SJCRH30 (cell line): ENCODE results near the gene ABTB2. TPM values are rescaled to one million over a fixed set of nuclear protein-coding genes. Genes with fewer than 3 reads are reported as not detected.

Experiments
- DNase-seq, 2 experiments: peaks; one replicate each; pipeline ENCODE4 v3.0.0-alpha.2; 2015 to 2020
- H3K27ac ChIP-seq: fragments of 250-450 bp; sonication (Bioruptor Pico); 2 replicates; pipeline ENCODE4 v1.5.1; 2020; ENCODE audit warnings: mild to moderate bottlenecking, moderate library complexity
- H3K27me3 ChIP-seq: fragments of 250-450 bp; sonication (Bioruptor Pico); 2 replicates; pipeline ENCODE4 v1.5.1; 2020; ENCODE audit warnings: mild to moderate bottlenecking, moderate library complexity
- H3K36me3 ChIP-seq: fragments of 250-450 bp; sonication (Bioruptor Pico); 2 replicates; pipeline ENCODE4 v1.5.1; 2020; ENCODE audit warnings: mild to moderate bottlenecking, moderate library complexity
- H3K4me1 ChIP-seq: fragments of 250-450 bp; sonication (Bioruptor Pico); 2 replicates; pipeline ENCODE4 v1.5.1; 2020; ENCODE audit warnings: mild to moderate bottlenecking, moderate library complexity
- H3K4me3 ChIP-seq: fragments of 250-450 bp; sonication (Bioruptor Pico); 2 replicates; pipeline ENCODE4 v1.5.1; 2020; ENCODE audit warnings: mild to moderate bottlenecking, moderate library complexity
- H3K9me3 ChIP-seq: fragments of 250-450 bp; sonication (Bioruptor Pico); replicated peaks from 2 replicates; pipeline ENCODE4 v1.5.1; 2020; ENCODE audit warnings: mild to moderate bottlenecking, moderate library complexity
- total RNA-seq: library from RNA; depleted of rRNA; stranded (reverse); fragments of >200 nt; shearing (Covaris generic); gene quantifications from 2 replicates; pipeline ENCODE4 v1.2.3, GENCODE V29; 2014

The ABTB2 gene
- total RNA-seq, 1 experiment from 2014 or later: 0.83 TPM

DNA sequence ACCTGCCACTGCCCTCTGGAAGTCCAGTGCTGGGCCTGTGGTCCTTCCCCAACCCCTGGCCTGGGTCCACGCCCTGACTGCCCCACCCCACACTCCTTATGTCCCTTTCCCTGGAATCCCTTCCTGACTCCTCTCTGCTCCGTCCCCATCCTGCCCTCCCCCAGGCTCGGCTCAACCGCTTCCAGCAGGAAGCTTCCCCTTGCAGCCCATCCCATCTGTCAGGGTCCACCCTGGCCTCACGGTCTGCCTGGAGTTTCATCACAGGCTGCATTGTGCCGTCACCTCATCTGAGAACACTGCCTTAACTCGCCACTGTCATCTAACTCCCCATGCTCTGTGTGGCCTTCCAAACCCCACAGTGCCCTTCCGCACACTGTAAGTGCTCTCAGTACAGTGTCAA, 188.1 kb downstream of the ABTB2 start:
- Histone ChIP-seq H3K27me3 (no peaks in the 10 kb centered on the region), H3K9me3 (no peaks in the 10 kb centered on the region), H3K4me1 (peaks cover under 1% of the 10 kb centered on the region; the same call in 1 of the 2 replicates), H3K4me3 (no peak overlapping the region), H3K36me3 (no peaks in the 10 kb centered on the region), H3K27ac (no peak overlapping the region)
- no peak for DNase-seq

DNA sequence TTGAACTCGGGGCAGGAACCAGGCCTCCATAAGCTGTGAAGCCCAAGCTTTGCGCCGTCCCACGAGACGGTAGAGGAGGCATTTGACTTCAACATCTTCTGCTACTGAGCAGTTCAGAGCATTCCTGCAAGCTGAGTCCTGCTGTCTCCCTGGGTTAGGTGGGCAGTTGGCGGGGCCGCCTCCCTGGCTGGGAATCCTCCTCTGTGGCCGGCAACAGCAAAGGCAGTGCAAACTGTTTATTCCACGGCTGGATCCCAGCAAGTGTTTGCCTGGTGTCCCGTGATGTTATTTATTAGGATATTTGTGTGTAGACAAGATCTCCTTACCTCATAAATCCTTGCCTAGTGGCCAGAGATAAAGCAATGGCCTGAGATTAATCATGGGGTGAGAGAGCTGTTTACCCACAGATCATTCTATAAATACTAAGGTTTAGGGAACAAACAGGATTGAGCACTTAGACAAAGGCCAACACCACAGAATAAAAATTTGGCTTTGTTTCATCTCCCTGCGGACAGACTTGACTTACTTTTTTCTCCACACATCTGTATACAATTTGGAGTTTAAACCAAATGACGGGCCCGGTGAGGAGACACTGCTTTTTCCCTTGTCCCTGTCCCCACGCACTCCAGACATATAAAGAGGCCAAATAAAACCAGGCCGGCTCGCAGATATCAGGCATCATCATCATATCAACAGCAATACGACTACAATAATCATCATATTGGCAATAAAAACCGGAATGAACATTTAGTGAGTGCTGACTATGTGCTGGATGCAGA, 189.0 kb downstream of the ABTB2 start:
- no peak for DNase-seq
- no peaks in the 10 kb centered on the region for H3K27me3 ChIP-seq
- H3K9me3 ChIP-seq: no peaks in the 10 kb centered on the region
- H3K27ac ChIP-seq: no peak overlapping the region
- H3K36me3 ChIP-seq: no peaks in the 10 kb centered on the region
- no peak overlapping the region for H3K4me3 ChIP-seq
- no peaks in the 10 kb centered on the region for H3K4me1 ChIP-seq

DNA sequence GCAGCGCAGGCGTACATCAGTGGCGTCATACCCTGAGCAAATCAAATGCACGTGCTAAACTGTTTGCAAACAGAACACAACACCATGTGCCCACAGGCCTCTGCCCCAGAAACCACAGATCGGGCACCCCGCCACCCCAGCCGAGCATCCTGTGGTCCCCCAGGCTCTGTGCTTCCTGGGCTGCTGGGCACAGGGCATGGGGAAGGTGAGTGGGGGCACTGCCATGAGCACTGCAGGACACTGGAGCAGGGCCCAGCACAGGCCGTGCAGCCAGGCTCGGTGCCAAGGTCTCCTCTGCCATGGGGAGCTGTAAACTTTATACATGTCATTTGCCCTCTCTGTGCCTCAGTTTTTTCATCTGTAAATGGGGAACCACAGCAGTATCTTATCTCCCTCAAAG, 189.8 kb downstream of the ABTB2 start:
- H3K36me3 ChIP-seq: no peaks in the 10 kb centered on the region
- no peak overlapping the region for H3K27ac ChIP-seq
- no peak overlapping the region for H3K4me3 ChIP-seq

DNA sequence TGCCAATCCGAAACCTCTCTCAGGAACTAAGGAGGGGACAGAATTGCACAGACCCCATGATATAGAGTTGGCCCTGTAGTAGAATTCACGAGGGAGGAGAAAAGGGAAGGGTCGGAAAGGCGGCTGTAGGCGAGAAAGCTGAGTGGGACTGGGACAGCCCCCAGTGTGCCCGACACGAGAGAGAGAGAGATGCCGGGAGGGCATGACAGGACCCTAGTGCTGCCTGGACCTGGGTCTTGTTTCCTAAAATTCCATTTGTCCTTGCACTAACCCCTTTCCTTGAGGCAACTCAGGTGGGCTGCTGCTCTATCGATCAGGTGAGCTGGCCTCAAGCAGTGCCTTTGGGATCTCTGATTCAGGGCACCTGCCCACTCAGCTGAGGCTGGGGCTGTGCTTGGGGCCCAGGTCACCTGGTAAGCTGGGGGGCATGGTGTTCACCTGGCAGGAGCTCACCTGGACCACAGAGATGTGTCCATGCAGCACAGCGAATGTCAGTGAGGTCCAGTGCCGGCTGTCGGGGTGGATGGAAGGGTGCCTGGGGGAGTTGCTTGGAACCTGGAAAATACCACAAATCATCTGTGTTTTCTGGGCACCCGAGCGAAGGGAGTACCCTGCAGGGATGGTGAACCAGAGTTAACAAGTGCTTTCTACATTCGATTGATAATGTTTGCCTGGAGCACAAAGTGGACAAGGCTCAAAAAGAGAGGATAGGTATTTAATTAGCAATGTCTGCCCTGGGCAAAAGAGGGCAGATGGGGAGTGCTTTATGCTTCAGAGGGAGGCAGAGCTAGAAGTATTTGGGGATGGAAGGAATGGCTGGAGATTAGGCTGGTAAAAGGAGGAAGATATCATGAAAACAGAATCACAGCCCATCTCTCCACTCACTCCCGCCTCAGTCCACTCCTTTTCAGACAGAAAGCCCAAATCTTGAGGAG, 190.7 kb downstream of the ABTB2 start:
- Histone ChIP-seq H3K4me3 (no peak overlapping the region), H3K9me3 (no peaks in the 10 kb centered on the region), H3K27me3 (no peaks in the 10 kb centered on the region), H3K36me3 (no peaks in the 10 kb centered on the region), H3K4me1 (no peaks in the 10 kb centered on the region), H3K27ac (no peak overlapping the region)
- DNase-seq: no peak

More for the DNA sequence above, 189.8 kb downstream of the ABTB2 start:
- H3K27me3 ChIP-seq: no peaks in the 10 kb centered on the region
- H3K9me3 ChIP-seq: no peaks in the 10 kb centered on the region
- DNase-seq: no peak
- H3K4me1 ChIP-seq: no peaks in the 10 kb centered on the region

DNA sequence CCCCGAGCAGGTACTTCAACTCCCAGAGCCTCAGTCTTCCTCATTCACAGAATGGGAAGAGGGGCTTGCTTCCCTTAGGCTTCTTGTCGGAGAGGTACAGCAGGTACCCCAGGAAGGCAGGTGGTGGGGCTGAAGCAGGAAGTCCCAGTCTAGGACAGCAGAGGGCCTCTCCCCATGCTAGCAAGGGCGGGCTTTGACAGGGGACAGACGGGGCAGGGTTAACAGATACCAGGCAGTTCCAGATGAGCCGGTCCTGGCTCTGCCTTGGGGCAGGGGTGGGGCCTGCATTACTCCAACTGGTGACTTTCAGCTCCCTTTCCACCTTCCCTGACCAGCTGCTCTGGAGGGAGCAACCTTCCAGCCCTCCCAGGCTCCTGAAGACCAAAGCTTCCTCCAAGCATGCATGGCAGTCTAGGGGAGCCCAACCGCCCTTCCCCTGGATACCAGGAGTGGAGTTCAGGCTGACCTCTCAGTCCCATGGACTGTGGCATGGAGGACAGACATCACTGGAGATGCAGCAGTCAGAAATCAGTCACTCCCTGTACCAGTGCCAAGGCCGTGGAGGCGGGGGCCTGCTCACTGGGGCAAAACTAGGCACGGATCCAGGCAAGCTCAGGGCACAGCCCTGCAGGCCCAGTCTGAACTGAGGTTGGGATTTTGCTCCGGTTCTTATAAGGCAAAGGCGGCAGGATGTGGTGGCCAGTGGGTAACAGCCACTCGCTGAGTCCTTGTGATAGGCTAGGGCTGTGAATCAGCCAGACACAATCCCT, 191.8 kb downstream of the ABTB2 start:
- DNase-seq: no peak
- H3K36me3 ChIP-seq: no peaks in the 10 kb centered on the region
- no peaks in the 10 kb centered on the region for H3K9me3 ChIP-seq
- H3K4me1 ChIP-seq: no peaks in the 10 kb centered on the region
- H3K27ac ChIP-seq: no peak overlapping the region
- no peak overlapping the region for H3K4me3 ChIP-seq
- no peaks in the 10 kb centered on the region for H3K27me3 ChIP-seq

DNA sequence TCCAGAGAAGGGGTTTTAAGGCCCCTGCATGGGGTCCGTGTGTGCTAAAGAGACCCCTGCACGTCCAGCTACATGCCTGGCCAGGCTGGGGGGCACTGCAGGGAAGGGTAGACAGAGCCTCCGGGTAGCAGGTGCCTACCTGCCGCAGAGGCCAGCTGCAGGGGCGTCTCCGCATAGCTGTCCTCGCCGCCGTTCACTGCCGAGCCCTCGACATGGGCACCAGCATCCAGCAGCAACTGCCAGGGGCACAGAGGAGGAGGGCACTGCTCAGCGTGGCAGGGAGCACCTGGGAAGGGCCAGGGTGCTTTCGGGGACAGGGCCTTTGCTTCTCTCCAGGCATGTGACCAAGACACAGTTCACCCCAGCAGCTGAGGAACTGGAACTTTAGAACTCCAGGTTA, 192.7 kb downstream of the ABTB2 start:
- DNase-seq: no peak
- no peaks in the 10 kb centered on the region for H3K9me3 ChIP-seq
- no peaks in the 10 kb centered on the region for H3K27me3 ChIP-seq
- no peaks in the 10 kb centered on the region for H3K36me3 ChIP-seq
- H3K27ac ChIP-seq: no peak overlapping the region
- no peak overlapping the region for H3K4me3 ChIP-seq
- no peaks in the 10 kb centered on the region for H3K4me1 ChIP-seq

DNA sequence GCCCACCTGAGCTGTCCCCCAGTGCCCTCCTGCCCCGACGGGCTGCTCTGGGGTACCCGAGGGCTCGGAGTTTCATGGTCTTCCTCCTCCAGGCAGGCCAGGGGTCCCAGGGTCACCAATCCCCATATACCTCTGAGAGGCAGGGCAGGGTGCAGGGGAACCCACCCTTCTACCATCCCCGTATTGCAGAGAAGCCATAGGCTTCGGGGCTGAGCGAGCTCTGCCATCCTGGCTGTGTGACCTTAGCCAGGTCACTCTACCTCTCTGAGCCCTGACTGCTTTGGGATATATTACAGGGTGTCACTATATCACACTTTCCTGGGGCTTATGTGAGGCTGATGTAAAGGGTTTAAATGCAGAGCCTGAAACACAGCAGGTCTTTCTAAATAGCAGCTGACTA, 195.0 kb downstream of the ABTB2 start:
- Histone ChIP-seq H3K36me3 (no peaks in the 10 kb centered on the region), H3K27me3 (no peaks in the 10 kb centered on the region), H3K27ac (no peak overlapping the region), H3K4me3 (no peak overlapping the region), H3K9me3 (no peaks in the 10 kb centered on the region), H3K4me1 (no peaks in the 10 kb centered on the region)
- DNase-seq: no peak

DNA sequence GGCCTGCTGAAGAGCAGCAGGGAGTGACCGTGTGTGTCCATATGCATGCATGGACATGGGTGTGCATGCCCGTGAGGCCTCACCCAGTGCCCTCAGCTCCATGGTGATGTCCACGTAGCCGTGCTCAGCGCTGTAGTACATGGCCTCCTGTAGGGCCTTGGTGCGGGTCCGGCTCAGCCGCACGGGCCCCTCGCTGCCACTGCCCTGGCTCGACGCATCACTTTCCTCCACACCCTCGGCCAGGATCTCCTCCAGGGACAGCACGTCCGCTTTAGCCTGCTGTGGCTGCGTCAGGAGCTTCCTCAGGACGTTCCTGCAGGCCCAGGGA, 195.4 kb downstream of the ABTB2 start:
- Histone ChIP-seq H3K9me3 (no peaks in the 10 kb centered on the region), H3K4me1 (no peaks in the 10 kb centered on the region)

DNA sequence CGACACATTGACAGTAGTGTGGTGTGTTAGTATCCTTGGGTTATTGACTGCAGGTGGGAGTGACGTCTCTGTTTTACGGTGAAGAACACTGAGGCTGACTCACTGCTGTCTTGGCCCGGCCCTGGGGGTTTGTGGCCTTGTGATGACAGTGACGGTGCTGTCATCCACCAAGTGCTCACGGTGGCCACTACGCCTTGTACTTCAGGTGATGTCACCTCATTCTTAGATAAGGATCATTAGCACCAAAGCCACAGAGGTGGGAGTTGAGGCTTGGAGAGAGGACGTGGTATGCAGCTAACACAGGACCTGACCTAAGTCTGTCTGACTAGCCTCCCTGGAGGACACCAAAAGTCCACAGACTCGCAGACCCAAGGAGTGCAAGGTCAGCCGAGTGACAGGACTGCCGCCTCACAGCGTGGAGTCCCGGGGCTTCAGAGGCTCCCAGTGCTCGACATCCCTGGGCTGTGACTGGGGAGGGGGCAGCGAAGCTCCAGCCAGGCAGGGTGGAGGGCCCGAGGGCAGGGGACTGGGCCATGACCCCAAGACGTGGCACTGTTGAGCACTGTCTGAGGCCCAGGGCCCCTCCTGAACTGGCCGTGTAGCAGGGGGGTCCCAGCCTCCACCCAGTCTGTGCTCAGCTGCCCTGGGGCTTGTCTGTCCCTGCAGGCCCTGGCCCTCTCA, 195.9 kb downstream of the ABTB2 start:
- no peak overlapping the region for H3K27ac ChIP-seq
- no peaks in the 10 kb centered on the region for H3K27me3 ChIP-seq
- no peak for DNase-seq
- no peaks in the 10 kb centered on the region for H3K9me3 ChIP-seq
- H3K36me3 ChIP-seq: no peaks in the 10 kb centered on the region
- no peak overlapping the region for H3K4me3 ChIP-seq
- no peaks in the 10 kb centered on the region for H3K4me1 ChIP-seq

More for the DNA sequence above, 195.4 kb downstream of the ABTB2 start:
- H3K4me3 ChIP-seq: no peak overlapping the region
- H3K27ac ChIP-seq: no peak overlapping the region
- DNase-seq: no peak
- no peaks in the 10 kb centered on the region for H3K27me3 ChIP-seq
- H3K36me3 ChIP-seq: no peaks in the 10 kb centered on the region

DNA sequence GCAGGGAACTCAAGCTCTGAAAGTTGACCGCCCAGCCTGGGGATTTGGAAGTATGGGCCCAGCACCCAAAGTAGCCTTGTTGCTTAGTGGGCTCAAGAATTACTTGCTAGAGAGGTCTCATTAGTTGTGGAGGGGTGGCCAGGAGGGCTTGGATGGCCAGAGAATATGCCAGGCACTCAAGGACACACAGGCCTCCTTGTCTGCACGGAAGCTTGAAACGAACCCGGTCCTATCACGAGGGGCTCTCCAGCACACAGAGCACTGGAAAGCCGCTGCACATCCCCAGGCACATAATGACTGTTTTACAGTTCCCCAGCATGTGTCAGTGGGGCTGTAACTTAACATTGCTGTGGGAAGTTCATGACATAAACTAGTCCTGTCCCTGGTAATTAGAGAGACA, 196.4 kb downstream of the ABTB2 start:
- Histone ChIP-seq H3K27ac (no peak overlapping the region), H3K36me3 (no peaks in the 10 kb centered on the region), H3K4me1 (no peaks in the 10 kb centered on the region), H3K4me3 (no peak overlapping the region), H3K9me3 (no peaks in the 10 kb centered on the region), H3K27me3 (no peaks in the 10 kb centered on the region)
- no peak for DNase-seq

DNA sequence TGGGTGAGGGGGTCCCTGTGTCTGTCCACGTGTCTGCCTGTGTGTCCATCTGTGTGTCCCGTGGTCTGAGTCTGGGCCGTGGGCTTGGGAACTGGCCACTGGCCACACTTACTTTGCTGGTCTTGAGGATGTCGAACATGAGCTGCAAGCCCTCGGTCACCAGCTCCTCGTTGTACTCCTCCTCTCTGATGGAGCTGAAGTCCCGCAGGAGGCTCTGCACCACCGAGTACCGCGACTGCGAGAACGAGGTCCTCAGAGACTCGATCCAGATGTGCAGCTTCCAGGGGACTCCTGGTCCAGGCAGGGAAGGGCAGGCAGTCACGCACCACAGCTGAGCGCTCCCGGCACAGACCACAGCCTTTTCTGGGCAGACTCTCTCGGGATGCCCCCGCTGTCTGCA, 197.0 kb downstream of the ABTB2 start:
- H3K27ac ChIP-seq: no peak overlapping the region
- H3K4me3 ChIP-seq: no peak overlapping the region
- no peak for DNase-seq
- H3K27me3 ChIP-seq: no peaks in the 10 kb centered on the region
- H3K4me1 ChIP-seq: no peaks in the 10 kb centered on the region
- no peaks in the 10 kb centered on the region for H3K36me3 ChIP-seq
- no peaks in the 10 kb centered on the region for H3K9me3 ChIP-seq

DNA sequence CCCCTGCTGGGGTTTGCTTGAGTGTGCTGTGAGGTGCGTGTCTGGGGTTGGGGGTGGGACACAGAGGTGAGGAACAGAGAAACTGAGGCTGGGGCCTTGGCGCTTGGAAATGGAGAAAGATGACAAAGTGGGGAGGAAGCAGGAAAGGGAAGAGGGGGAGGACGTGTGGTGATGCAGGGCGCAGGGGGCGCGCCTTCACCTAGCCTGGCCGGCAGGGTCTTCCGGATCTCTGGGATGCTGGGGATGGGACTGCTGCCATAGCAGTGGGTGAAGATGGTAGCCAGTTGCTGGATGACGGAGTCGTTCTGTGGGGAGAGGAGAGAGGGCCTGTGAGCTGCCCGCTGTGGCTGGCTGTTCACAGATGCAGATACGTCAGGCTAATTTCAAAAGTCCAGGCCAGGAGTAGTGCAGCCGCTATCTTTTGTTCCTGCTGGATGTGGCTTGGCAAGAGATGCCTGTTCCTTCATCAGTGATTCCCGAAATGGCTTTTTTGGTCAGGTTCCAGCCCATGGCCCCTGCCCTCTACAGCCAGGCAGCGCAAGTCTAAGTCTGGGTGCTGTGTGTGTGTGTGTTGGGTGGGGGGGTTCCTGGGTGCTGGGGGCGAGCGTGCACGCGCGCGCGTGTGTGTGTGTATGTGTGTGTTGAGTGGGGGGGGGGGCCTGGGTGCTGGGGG, 197.6 kb downstream of the ABTB2 start:
- no peaks in the 10 kb centered on the region for H3K4me1 ChIP-seq
- H3K36me3 ChIP-seq: no peaks in the 10 kb centered on the region
- no peaks in the 10 kb centered on the region for H3K9me3 ChIP-seq
- no peaks in the 10 kb centered on the region for H3K27me3 ChIP-seq
- no peak overlapping the region for H3K27ac ChIP-seq
- DNase-seq: no peak
- H3K4me3 ChIP-seq: no peak overlapping the region

DNA sequence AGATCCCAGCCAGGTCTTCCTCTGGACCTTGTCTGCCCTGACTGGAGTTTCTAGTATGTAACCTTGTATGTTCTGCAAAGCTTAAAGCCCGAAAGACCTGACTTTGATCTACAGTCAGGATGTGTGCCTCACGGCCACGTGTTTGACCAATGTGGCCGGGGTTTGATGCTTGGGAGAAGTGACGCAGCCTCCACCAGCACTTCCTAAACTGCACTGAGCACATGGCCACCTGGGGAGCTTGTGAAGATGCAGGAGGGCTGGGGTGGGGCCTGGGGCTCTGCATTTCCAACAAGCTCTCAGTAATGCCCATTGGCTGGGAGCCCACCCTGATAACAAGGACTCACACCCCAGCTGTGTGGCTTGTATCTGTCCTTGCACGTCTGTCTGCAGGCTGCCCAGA, 199.1 kb downstream of the ABTB2 start:
- Histone ChIP-seq H3K9me3 (no peaks in the 10 kb centered on the region), H3K4me3 (no peak overlapping the region), H3K36me3 (no peaks in the 10 kb centered on the region), H3K27ac (no peak overlapping the region), H3K4me1 (no peaks in the 10 kb centered on the region), H3K27me3 (no peaks in the 10 kb centered on the region)
- DNase-seq: no peak

DNA sequence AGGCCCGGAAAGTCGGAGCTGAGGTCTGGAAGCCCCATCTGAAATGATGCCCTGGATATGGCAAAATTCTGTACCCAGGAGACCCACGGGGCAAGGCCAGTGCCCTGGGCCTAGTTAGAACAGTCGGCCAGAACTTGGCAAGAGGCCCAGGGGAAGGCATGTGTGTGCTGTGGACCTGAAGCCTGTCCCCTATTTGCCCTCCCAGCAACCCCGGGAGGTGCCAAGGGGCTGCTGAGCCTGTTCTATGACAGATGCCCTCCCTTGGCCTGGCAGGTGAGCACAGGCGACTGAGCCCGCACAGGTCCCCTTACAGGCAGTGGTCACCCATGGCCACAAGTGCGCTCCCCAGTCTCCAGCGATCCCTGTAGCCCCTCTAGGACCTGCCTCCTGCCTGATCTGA, 200.6 kb downstream of the ABTB2 start:
- Histone ChIP-seq H3K27ac (no peak overlapping the region), H3K4me1 (no peaks in the 10 kb centered on the region), H3K4me3 (no peak overlapping the region), H3K36me3 (no peaks in the 10 kb centered on the region), H3K9me3 (no peaks in the 10 kb centered on the region), H3K27me3 (no peaks in the 10 kb centered on the region)
- no peak for DNase-seq
